Activated naive CD8-positive, alpha-beta T cell treated with anti-CD3 and anti-CD28 coated beads for 36 hours (primary cell): ENCODE data around the gene PPP4R4. TPM values are rescaled to one million over a fixed set of nuclear protein-coding genes. Genes with fewer than 3 reads are reported as not detected.
A peak's percentile ranks its signal among the peaks of the same experiment; 100 is the strongest.

Experiments used
- DNase-seq: peaks from one replicate; pipeline ENCODE4 v3.0.0; 2021
- H3K27ac Mint-ChIP-seq: one replicate; pipeline ENCODE4 v1.8.0; 2022; ENCODE audit warnings: mild to moderate bottlenecking, moderate library complexity, mixed read lengths
- H3K27me3 Mint-ChIP-seq: one replicate; pipeline ENCODE4 v1.8.0; 2022; ENCODE audit warnings: mild to moderate bottlenecking, mixed read lengths
- H3K36me3 Mint-ChIP-seq: one replicate; pipeline ENCODE4 v1.8.0; 2021; ENCODE audit warnings: mild to moderate bottlenecking, mixed read lengths
- H3K4me1 Mint-ChIP-seq: one replicate; pipeline ENCODE4 v1.8.0; 2021; ENCODE audit warnings: mixed read lengths
- H3K4me3 Mint-ChIP-seq: one replicate; pipeline ENCODE4 v1.8.0; 2022; ENCODE audit warnings: mild to moderate bottlenecking, moderate library complexity, mixed read lengths
- H3K9me3 Mint-ChIP-seq: one replicate; pipeline ENCODE4 v1.8.0; 2022; ENCODE audit warnings: mixed read lengths
- total RNA-seq, 2 experiments: library from RNA; stranded (reverse); gene quantifications; one replicate each; pipeline ENCODE4 v1.2.3, GENCODE V29; 2021

The PPP4R4 gene, protein sequence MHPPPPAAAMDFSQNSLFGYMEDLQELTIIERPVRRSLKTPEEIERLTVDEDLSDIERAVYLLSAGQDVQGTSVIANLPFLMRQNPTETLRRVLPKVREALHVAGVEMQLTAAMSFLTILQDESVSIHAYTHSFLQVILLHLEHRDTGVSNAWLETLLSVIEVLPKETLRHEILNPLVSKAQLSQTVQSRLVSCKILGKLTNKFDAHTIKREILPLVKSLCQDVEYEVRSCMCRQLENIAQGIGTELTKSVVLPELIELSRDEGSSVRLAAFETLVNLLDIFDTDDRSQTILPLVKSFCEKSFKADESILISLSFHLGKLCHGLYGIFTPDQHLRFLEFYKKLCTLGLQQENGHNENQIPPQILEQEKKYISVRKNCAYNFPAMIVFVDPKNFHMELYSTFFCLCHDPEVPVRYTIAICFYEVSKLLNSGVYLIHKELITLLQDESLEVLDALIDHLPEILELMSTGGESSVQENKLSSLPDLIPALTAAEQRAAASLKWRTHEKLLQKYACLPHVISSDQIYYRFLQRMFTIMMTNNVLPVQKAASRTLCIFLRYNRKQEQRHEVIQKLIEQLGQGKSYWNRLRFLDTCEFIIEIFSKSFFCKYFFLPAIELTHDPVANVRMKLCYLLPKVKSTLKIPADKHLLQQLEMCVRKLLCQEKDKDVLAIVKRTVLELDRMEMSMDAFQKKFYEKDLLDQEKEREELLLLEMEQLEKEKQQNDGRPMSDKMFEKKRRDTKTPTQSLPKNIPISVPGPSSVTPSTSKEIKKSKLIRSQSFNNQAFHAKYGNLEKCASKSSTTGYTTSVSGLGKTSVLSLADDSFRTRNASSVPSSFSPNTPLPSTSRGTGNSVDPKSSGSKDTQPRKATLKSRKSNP
- total RNA-seq, result 1 to 10 TPM; 1.4 to 2.0 TPM

DNA sequence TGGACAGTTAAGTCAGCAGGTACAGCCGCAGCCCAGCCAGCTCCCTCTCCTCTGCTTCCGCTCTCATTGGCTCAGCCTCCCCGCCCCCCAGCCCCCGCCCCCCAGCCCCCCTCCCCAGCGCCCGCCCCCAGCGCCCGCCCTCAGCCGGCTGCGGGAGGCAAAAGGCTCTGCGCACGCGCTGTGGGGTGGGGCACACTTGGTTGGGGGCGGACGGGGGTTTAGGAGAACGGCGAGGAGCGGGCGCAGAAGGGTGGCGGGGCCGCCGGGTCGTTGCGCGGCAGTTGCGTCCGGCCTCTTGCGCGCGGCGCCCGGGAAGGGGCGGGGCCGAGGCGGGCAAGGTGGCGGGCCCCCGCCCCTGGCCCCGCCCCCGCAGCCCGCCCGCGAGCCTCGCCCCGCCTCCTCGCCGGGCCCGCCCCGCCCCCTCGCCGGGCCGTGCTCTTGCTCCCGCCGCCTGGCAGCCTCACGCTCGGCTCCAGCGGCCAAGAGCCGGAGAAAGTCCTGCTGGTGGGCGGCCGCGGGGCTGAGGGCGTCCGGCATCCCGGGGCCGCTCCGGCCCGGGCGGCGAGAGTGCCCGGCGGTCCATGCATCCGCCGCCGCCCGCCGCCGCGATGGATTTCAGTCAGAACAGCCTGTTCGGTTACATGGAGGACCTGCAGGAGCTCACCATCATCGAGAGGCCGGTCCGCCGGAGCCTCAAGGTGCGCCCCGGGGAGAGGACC, at the start of gene PPP4R4:
PPP4R4 (plus strand) TSS at position 438 of the 719 bp plus-strand sequence; CDS start at position 582, 144 bp downstream.
- no peak within 1 kb of the TSS for H3K27ac Mint-ChIP-seq
- peak within 1 kb of the TSS; percentile 76 for H3K4me3 Mint-ChIP-seq
- H3K9me3 Mint-ChIP-seq, result no peaks in the 10 kb centered on the region
- DNase-seq, result peak; percentile 89
- no peaks in the 10 kb centered on the region for H3K36me3 Mint-ChIP-seq
- H3K27me3 Mint-ChIP-seq, result peaks cover 38% of the 10 kb centered on the region
- peaks cover 27% of the 10 kb centered on the region for H3K4me1 Mint-ChIP-seq

DNA sequence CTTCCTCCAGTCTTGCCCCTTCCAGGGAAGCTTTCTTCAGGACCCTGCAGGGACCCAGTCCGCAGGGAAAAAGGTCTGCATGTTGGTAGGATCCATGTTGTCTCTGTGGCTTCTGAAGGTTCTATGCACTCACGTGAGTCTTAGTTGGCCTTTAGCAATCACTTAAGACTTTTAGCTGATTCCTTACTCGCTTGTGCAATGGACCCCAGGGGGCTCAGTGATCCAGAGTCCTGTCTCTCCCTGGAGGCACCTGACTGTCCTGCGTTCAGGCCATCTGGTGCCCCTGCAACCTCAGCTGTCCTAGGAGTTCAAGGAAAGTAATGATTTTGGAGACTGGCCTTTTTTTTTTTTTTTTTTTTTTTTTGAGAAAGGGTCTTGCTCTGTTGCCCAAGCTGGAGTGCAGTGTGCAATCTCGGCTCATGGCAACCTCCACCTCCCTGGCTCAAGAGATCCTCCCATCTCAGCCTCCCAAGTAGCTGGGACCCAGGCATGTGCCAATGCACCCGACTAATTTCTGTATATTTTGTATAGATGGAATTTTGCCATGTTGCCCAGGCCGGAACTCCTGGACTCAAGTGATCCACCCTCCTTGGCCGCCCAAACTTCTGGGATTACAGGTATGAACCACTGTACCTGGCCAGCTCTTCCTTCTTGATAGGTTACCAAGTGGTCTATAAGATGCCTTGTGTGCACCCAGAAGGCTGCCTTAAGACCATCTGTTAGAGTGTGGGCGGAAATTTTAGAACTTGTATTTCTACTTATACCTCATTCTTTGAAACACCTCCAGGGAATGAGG, 49.3 kb upstream of the PPP4R4 start:
- Mint-ChIP-seq H3K9me3 (peaks cover 10% of the 10 kb centered on the region), H3K27me3 (no peaks in the 10 kb centered on the region), H3K4me1 (peaks cover 9% of the 10 kb centered on the region), H3K27ac (no peak overlapping the region), H3K4me3 (no peak overlapping the region), H3K36me3 (peaks cover 4% of the 10 kb centered on the region)
- DNase-seq, result no peak

DNA sequence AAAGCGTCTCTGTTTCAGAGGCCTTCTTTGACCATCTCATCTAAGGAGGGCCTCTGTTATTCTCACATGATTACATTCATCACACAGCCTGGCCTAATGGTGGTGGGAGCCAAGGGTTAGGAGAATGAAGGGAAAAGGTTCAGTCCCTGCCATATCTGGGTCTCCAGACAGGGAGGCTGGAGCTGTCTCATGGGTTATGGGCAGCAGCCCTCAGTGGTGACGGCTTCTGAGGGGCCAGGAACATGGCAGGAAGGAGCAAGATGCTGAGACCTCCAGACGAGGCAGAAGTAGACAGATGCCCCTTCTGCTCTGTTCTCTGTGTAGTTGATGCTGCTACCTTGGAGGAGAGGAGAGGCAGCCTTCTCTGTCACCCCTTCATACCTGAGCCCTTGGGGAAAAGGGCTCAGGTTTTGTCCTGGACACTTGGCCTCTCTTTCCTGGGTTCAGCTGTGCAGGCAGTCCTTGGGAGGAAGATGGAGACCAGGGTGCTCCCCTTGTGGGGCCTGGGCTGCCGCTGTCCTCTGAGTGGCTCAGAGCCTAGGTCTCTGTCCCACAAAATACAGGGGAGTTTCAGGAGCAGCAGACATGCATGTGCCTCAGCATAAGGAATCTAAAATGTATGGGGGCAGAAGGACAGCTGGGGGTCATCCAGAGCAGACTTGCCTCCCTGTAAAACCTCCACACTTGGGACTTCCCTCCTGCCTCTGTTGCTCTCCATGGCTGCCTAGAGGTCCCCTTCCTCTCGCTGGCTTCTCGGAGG, 48.3 kb upstream of the PPP4R4 start:
- peaks cover 15% of the 10 kb centered on the region for H3K4me1 Mint-ChIP-seq
- DNase-seq, result no peak
- no peak overlapping the region for H3K4me3 Mint-ChIP-seq
- H3K9me3 Mint-ChIP-seq, result peaks cover 5% of the 10 kb centered on the region
- H3K27me3 Mint-ChIP-seq, result no peaks in the 10 kb centered on the region
- peaks cover 2% of the 10 kb centered on the region for H3K36me3 Mint-ChIP-seq
- H3K27ac Mint-ChIP-seq, result no peak overlapping the region

DNA sequence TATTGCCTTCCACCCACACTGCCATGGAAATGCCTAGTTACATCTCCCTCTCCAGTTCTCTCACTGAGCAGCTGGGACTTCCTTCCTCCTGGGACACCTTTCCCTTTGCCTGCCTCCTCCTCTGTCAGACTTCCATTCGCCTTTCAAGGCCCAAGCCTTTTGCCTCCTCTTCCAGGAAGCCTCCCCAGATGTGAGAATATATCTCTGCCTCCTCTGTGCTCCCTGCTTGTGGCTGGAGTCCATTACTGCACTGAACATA, 47.8 kb upstream of the PPP4R4 start:
- H3K9me3 Mint-ChIP-seq, result peaks cover 2% of the 10 kb centered on the region
- H3K27ac Mint-ChIP-seq, result no peak overlapping the region

DNA sequence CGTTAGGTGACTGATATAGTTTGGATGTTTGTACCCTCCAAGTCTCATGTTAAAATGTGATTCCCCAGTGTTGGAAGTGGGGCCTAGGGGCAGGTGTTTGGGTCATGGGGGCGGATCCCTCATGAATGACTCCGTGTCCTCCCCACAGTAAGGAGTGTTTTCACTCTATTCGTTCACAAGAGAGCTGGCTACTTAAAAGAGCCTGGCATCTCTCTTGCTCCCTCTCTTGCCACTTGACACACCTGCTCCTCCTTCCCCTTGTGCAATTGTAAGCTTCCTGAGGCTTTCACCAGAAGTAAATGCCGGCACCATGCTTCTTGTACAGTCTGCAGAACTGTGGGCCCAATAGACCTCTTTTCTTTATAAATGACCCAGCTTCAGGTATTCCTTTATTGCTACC, 47.3 kb upstream of the PPP4R4 start:
- peaks cover 2% of the 10 kb centered on the region for H3K9me3 Mint-ChIP-seq
- H3K27me3 Mint-ChIP-seq, result no peaks in the 10 kb centered on the region
- peaks cover 15% of the 10 kb centered on the region for H3K4me1 Mint-ChIP-seq
- peaks cover 2% of the 10 kb centered on the region for H3K36me3 Mint-ChIP-seq
- no peak overlapping the region for H3K4me3 Mint-ChIP-seq
- H3K27ac Mint-ChIP-seq, result no peak overlapping the region
- DNase-seq, result no peak

More for the DNA sequence above, 47.8 kb upstream of the PPP4R4 start:
- Mint-ChIP-seq H3K27me3 (no peaks in the 10 kb centered on the region), H3K4me1 (peaks cover 15% of the 10 kb centered on the region), H3K4me3 (no peak overlapping the region), H3K36me3 (peaks cover 2% of the 10 kb centered on the region)
- no peak for DNase-seq

DNA sequence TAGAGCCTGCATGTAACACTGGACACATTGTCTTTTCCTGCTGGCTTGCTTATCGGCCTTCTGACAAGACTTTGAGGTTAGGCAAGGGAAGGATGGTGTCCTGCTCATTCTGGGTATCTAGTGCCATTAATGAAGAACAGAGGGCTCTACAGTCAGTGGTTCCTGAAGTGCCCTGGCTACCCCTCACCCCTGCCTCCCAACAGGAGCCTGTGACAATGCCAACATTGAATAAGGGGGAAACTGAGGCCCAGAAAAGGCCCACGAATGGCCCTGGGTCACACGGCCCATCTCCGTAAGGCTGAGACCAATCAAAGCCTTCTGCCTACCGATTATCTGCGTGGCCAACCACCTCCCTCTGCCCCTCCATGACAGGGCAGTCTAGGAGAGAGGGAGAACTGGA, 46.8 kb upstream of the PPP4R4 start:
- no peak for DNase-seq
- peaks cover 2% of the 10 kb centered on the region for H3K36me3 Mint-ChIP-seq
- peaks cover 18% of the 10 kb centered on the region for H3K4me1 Mint-ChIP-seq
- H3K27ac Mint-ChIP-seq, result no peak overlapping the region
- H3K9me3 Mint-ChIP-seq, result peaks cover 2% of the 10 kb centered on the region
- H3K4me3 Mint-ChIP-seq, result no peak overlapping the region
- no peaks in the 10 kb centered on the region for H3K27me3 Mint-ChIP-seq

DNA sequence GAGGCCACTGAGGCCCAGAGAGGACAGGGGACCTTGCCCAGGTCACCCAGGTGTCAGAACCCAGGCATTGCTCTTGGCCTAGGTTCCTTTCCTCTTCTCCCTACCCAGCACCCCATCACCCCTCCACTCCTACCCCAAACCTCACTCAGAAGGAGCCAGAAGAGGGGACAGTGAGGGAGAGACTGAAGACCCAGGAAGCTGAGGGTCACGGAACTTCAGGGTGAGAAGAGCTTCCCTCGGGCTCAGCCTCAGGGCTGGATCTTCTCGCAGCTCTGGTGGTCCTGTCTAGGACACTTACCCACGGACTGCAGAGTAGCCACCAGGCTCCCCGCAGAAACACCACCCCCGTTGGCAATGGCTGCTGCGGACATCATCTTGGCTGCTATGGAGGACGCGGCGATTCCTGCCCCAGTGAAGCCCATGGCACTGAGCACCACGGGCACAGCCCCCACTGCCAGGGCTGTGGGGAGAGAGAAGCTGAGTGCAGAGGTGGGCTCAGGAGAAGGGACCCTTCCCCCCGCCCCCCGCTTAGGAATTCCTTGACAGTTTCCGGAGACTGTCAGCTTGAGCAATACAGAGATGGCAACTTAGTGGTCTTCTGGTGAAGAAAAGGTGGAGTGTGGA, 45.8 kb upstream of the PPP4R4 start:
- Mint-ChIP-seq H3K27ac (peak overlapping the region; percentile 25), H3K36me3 (peaks cover 2% of the 10 kb centered on the region), H3K4me1 (peaks cover 18% of the 10 kb centered on the region), H3K9me3 (no peaks in the 10 kb centered on the region), H3K27me3 (no peaks in the 10 kb centered on the region), H3K4me3 (peak overlapping the region; percentile 89)
- DNase-seq, result no peak

DNA sequence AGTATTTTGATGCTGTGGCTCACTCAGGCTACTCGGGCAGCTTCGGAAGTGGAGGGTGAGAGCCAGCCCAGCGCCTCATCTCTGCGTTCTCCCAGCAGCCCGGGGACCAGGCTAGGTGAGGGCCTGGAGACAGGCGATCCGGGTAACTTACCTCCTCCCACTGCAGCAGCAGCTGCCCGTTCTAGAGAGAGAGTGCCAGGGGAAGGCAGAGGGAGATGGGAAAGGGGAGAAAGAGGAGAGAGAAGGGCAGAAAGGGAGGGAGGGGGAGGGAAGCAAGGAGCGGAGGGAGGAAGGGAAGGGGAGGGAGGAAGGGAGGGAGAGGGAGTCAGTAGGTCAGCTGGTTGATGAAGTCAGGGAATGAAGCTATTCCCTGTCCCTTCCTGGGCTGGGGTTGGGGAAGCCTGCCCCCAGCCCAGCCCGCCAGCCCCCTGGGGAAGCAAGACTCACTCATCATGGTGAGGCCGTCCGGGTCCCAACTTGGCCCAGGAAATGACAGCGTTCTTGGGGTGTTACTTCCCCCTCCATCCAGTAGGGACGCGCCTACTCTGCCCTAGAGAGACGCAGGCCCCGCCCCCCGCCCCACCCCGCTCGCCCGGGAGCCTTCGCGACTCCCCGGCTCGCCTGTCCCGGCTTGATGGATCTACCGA, 44.9 kb upstream of the PPP4R4 start, which contains the start of gene IFI27L2:
IFI27L2 (minus strand) TSS at position 494 of the 647 bp plus-strand sequence; CDS start at position 454, 40 bp downstream.
- peak; percentile 70 for DNase-seq
- H3K9me3 Mint-ChIP-seq, result no peaks in the 10 kb centered on the region
- peaks cover 18% of the 10 kb centered on the region for H3K4me1 Mint-ChIP-seq
- peak within 1 kb of the TSS; percentile 89 for H3K4me3 Mint-ChIP-seq
- peak within 1 kb of the TSS; percentile 80 for H3K27ac Mint-ChIP-seq
- H3K36me3 Mint-ChIP-seq, result peaks cover 2% of the 10 kb centered on the region
- no peaks in the 10 kb centered on the region for H3K27me3 Mint-ChIP-seq

DNA sequence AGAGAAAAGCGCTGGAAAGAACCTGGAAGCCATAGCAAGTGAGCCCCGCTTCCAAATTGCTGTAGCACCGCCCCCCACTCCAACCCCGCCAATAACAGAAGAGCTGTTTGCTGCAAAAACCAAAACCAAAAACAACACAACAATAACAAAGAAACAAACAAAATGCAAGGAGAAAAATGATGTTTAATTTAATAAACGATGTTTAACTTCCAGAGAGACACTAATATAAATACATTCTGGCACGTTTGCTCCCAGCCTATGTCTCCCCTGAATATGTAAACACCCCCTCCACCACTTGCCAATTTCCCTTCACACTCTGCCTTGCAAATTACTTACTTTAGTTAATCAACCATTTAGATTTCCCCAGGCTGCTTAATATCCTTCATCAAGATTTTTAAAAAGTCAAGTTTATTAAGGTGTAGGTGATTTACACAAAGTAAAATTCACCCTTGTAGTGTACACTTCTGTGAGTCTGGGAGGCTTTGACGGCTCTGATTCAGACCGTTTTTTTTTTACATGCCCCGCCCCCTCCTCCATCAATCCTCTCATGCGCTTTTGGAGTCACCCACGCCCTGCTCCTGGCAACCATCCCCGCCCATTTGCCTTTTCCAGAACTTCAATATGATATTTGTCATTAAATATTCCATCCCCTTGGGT, 44.2 kb upstream of the PPP4R4 start:
- peak; percentile 33 for DNase-seq
- Mint-ChIP-seq H3K4me3 (peak overlapping the region; percentile 89), H3K27me3 (no peaks in the 10 kb centered on the region), H3K27ac (no peak overlapping the region), H3K36me3 (peaks cover 2% of the 10 kb centered on the region), H3K9me3 (no peaks in the 10 kb centered on the region), H3K4me1 (peaks cover 18% of the 10 kb centered on the region)

DNA sequence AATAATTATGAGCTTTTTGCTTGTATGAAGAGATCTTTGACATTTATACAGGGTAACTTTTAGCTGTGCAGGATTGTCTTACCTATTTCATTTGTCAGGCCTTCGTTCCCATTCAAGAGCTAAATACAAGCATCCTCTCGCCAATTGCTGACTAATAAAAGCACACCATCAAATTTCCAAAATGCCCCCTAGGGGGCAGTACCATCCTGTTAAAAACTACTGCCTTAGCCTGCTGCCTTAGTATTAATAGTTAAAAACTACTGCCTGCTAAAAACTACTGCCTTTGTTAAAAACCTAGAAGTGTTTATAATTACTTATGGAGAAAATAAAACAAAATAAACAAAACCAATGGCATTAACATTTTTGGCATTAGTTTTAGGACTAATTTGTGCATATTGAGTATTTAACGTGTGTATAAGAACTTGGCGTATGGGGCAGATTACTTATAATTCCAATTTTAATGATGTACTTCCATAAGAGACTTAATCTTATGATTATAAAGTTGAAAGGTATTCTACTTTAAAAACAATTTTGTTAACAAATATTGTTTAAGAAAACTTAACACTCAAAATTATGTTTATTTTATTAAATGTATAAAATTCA, 41.7 kb upstream of the PPP4R4 start:
- no peaks in the 10 kb centered on the region for H3K27me3 Mint-ChIP-seq
- no peak overlapping the region for H3K27ac Mint-ChIP-seq

DNA sequence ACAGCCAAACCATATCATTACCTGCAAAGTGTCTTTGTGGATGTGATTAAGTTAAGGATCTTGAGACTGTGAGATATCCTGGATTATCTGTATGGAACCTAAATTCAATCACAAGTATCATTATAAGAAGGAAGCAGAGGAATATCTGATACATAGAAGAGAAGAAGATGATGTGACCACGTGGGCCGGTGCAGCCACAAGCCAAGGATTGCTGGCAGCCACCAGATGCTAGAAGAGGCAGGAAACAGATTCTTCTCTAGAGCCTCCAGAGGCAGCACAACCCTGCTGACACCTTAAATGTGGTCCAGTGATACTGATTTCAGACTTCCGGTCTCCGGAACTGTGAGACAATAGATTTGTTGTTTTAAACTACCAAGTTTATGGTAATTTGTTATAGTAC, 38.6 kb upstream of the PPP4R4 start:
- H3K27ac Mint-ChIP-seq, result no peak overlapping the region
- H3K27me3 Mint-ChIP-seq, result no peaks in the 10 kb centered on the region
- H3K36me3 Mint-ChIP-seq, result no peaks in the 10 kb centered on the region
- H3K4me1 Mint-ChIP-seq, result peaks cover 3% of the 10 kb centered on the region
- DNase-seq, result no peak
- H3K4me3 Mint-ChIP-seq, result no peak overlapping the region
- H3K9me3 Mint-ChIP-seq, result peaks cover 1% of the 10 kb centered on the region

More for the DNA sequence above, 41.7 kb upstream of the PPP4R4 start:
- Mint-ChIP-seq H3K4me3 (no peak overlapping the region), H3K9me3 (peaks cover 1% of the 10 kb centered on the region), H3K36me3 (no peaks in the 10 kb centered on the region), H3K4me1 (peaks cover 18% of the 10 kb centered on the region)
- peak; percentile 52 for DNase-seq

DNA sequence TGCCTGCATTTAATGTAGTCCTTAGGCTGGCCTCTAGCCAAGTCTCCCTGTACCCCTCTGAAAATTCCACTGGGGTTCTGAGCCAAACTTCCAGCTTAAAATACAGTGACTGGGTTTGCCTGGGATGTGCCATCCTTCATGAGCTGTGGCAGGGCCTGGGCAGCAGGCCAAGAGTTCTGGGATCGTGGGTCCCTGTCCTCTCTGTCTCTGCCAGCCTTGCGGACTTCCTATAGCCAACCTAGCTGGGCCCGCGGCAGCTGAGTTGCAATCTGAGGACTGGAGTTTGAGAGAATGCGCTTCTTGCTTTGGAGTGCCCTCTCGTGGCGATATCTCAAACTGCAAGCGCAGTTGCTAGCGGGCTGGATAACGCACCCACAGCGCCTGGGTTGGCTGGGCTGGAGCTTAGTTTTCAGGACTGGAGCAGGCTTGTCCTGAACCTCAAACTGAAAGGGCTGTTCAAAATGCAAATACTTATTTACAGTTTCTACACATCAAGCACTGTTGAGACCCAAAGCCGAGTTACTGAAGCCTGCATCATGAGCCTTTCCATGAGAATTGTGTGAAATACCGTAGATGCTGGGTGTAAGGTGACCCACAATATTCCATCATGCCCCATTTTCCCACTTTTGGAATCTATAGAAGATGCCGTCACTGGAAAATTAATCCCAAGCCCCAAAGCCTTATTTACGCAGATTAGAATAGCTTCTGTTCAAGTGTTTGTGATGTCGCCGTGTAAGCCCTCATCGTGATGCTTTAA, 37.4 kb upstream of the PPP4R4 start:
- H3K36me3 Mint-ChIP-seq, result no peaks in the 10 kb centered on the region
- H3K27ac Mint-ChIP-seq, result no peak overlapping the region

More for the DNA sequence above, 37.4 kb upstream of the PPP4R4 start:
- Mint-ChIP-seq H3K4me1 (peaks cover 3% of the 10 kb centered on the region), H3K9me3 (peaks cover 1% of the 10 kb centered on the region), H3K4me3 (no peak overlapping the region), H3K27me3 (no peaks in the 10 kb centered on the region)
- DNase-seq, result peak; percentile 76
